ENCODE data around the gene CELSR1. TPM values are rescaled to one million over a fixed set of nuclear protein-coding genes. Genes with fewer than 3 reads are reported as not detected.

The CELSR1 gene
- total RNA-seq, 1 donor from 2014 or later = 0.30 TPM

GRCh38 chr22:46391486-46392136 lies 145.8 kb downstream of the CELSR1 start:
- H3K4me1 Mint-ChIP-seq (ENCODE audit: low read depth) = no peaks in the 10 kb centered on the region
- H3K9me3 Mint-ChIP-seq = no peaks in the 10 kb centered on the region
- DNase-seq (ENCODE audit: low spot score) = no peak
- intact Hi-C loops (cut with micrococcal nuclease) = no loop called here
- no peaks in the 10 kb centered on the region for H3K27me3 Mint-ChIP-seq (ENCODE audit: low read depth)
- H3K36me3 Mint-ChIP-seq (ENCODE audit: low read depth) = no peaks in the 10 kb centered on the region
- H3K27ac Mint-ChIP-seq = no peak overlapping the region
- no peak overlapping the region for H3K4me3 Mint-ChIP-seq (ENCODE audit: low read depth)

DNA sequence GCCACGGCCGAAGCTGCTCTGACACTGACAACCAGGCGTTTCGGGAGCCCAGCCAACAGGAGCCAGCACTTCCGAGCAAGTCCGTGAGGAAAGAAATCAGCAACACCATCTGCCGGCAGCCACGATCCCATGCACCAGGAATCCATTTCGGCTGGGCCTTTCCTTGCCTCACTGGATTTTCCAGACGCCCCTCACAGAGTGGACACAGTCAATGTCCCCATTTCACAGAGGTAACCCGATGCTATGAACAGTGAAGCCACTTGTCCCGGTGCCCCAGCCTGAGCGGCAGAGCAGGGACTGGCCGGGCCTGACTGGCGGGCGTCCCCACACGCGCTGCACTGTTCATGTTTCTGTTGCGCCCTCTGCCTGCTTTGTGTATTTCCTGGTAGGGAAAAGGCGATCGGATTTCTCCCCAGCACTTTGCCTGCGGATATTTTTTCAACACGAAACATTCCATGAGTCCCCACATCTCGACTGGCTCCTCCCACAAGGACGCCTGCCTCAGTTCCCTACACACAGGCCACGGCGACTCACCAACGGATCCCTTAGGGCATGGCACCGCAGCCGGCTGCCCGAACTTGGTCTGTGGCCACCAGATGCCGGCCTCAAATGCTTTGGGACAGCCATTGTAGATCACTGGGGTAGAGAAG lies 146.6 kb downstream of the CELSR1 start:
- intact Hi-C loops (cut with micrococcal nuclease) = no loop called here
- no peaks in the 10 kb centered on the region for H3K9me3 Mint-ChIP-seq
- no peak overlapping the region for H3K27ac Mint-ChIP-seq
- H3K4me1 Mint-ChIP-seq (ENCODE audit: low read depth) = no peaks in the 10 kb centered on the region
- H3K27me3 Mint-ChIP-seq (ENCODE audit: low read depth) = no peaks in the 10 kb centered on the region
- H3K36me3 Mint-ChIP-seq (ENCODE audit: low read depth) = no peaks in the 10 kb centered on the region
- no peak for DNase-seq (ENCODE audit: low spot score)
- H3K4me3 Mint-ChIP-seq (ENCODE audit: low read depth) = no peak overlapping the region

DNA sequence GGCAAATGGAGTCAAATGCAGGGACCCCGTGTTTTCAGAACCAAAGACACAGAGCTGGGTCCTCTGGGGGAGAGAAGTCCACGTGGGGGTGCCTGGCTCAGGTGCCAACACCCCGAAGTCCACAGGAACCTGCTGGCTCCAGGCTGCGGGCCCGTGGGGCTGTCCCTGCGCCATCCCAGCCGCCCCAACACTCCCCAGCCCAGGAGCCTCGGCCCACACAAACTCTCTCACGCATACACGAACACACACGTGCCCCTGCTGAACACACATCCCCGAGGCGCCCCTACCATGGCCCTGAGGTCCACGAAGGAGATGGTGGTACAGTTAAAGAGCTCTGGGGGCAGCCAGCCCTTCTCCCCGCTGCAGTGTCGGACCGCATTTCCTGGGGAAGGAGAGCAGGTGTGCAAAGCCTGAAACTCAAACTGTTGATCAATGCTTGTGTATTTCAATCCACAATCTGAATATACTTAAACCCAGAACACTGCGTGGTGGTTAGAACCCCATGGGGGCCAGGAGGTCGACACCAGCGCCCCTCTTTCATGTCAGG lies 147.2 kb downstream of the CELSR1 start:
- no peaks in the 10 kb centered on the region for H3K4me1 Mint-ChIP-seq (ENCODE audit: low read depth)
- H3K4me3 Mint-ChIP-seq (ENCODE audit: low read depth) = no peak overlapping the region
- H3K27ac Mint-ChIP-seq = no peak overlapping the region
- intact Hi-C loops (cut with micrococcal nuclease) = no loop called here
- no peaks in the 10 kb centered on the region for H3K36me3 Mint-ChIP-seq (ENCODE audit: low read depth)
- no peaks in the 10 kb centered on the region for H3K27me3 Mint-ChIP-seq (ENCODE audit: low read depth)
- no peak for DNase-seq (ENCODE audit: low spot score)
- no peaks in the 10 kb centered on the region for H3K9me3 Mint-ChIP-seq

DNA sequence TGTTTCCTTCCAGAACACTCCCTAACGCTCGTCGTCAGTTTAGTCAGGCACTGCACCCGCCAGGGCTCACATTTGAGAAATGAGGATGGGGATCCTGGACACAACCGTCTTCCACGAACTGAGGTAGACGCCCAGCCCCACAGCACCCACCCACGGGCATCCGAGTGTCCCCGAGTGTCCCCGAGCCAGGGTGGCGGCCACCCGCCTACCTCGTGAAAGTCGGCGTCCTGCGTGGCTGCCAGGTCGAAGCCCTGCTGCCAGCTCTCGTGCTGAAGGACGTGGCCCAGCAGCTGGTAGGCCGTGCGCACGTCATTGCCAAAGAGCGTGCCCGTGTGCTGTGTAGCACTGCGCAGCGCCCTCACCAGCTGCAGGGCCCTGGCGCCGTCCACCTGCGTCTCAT lies 148.3 kb downstream of the CELSR1 start:
- Mint-ChIP-seq H3K4me1 (ENCODE audit: low read depth) (no peaks in the 10 kb centered on the region), H3K27me3 (ENCODE audit: low read depth) (no peaks in the 10 kb centered on the region), H3K27ac (no peak overlapping the region), H3K9me3 (no peaks in the 10 kb centered on the region), H3K36me3 (ENCODE audit: low read depth) (no peaks in the 10 kb centered on the region), H3K4me3 (ENCODE audit: low read depth) (no peak overlapping the region)
- DNase-seq (ENCODE audit: low spot score) = no peak
- intact Hi-C loops (cut with micrococcal nuclease) = no loop called here

DNA sequence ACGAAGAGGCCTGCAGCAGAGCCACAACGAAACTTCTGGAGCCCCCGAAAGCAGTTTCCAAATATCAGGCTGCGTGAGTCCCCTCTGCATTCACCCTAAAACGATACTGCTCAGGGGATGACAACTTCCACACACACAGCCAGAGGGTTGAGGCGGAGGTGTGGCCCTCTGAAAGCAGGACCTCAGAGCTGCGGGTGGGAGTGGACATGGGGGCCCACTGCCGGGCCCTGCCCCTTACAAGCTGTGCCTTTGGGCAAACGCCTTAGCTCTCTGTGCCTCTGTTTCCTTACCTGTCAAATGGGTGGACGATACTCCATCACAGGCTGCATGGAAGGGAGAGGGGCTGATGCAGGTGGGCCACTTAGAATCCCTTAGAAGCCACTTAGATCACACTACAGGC lies 148.8 kb downstream of the CELSR1 start:
- no peaks in the 10 kb centered on the region for H3K27me3 Mint-ChIP-seq (ENCODE audit: low read depth)
- H3K4me1 Mint-ChIP-seq (ENCODE audit: low read depth) = no peaks in the 10 kb centered on the region
- DNase-seq (ENCODE audit: low spot score) = no peak
- no peak overlapping the region for H3K4me3 Mint-ChIP-seq (ENCODE audit: low read depth)
- no peaks in the 10 kb centered on the region for H3K36me3 Mint-ChIP-seq (ENCODE audit: low read depth)
- no peak overlapping the region for H3K27ac Mint-ChIP-seq
- intact Hi-C loops (cut with micrococcal nuclease) = no loop called here
- no peaks in the 10 kb centered on the region for H3K9me3 Mint-ChIP-seq

DNA sequence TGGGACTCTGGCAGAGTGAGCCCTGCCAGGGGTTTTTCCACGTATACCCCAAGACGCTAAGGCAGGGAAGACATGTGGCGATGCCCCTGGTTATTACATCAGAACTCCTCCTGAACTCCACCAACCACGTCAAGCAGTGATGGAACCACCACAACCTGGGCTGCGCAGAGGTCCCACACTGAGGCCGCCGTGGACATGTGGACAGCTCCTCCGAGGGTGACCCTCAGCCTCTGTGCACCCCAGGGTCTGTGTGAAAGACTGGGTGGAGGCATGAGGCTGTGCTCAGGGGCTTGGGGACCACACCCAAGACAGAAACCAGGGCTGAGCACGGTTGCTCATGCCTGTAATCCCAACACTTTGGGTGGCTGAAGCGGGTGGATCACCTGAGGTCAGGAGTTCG lies 149.7 kb downstream of the CELSR1 start:
- no peaks in the 10 kb centered on the region for H3K9me3 Mint-ChIP-seq
- no peaks in the 10 kb centered on the region for H3K4me1 Mint-ChIP-seq (ENCODE audit: low read depth)
- no peak overlapping the region for H3K27ac Mint-ChIP-seq
- no peak for DNase-seq (ENCODE audit: low spot score)
- intact Hi-C loops (cut with micrococcal nuclease) = no loop called here
- no peaks in the 10 kb centered on the region for H3K36me3 Mint-ChIP-seq (ENCODE audit: low read depth)
- H3K4me3 Mint-ChIP-seq (ENCODE audit: low read depth) = no peak overlapping the region
- no peaks in the 10 kb centered on the region for H3K27me3 Mint-ChIP-seq (ENCODE audit: low read depth)

DNA sequence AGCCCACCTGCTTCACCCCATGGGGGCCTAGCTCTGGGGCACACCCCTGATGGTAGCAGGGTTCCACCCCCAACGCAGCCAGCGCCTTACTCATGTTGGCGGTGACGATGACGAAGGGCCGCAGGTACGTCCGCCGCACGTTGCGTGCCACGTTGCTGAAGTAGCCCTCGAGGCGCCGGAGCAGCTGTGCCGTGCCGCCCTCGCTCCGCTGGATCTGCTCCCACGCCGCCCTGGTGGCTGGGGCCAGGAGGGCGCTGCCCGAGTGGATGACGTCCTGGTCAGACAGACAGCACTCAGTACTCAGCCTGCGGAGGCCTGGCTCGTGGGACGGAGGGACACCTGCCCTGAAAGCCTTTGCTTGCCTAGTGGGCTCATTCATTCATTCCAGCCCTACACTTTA lies 151.1 kb downstream of the CELSR1 start:
- Mint-ChIP-seq H3K27ac (no peak overlapping the region), H3K9me3 (no peaks in the 10 kb centered on the region), H3K27me3 (ENCODE audit: low read depth) (no peaks in the 10 kb centered on the region), H3K4me3 (ENCODE audit: low read depth) (no peak overlapping the region), H3K36me3 (ENCODE audit: low read depth) (no peaks in the 10 kb centered on the region), H3K4me1 (ENCODE audit: low read depth) (no peaks in the 10 kb centered on the region)
- intact Hi-C loops (cut with micrococcal nuclease) = no loop called here
- no peak for DNase-seq (ENCODE audit: low spot score)

DNA sequence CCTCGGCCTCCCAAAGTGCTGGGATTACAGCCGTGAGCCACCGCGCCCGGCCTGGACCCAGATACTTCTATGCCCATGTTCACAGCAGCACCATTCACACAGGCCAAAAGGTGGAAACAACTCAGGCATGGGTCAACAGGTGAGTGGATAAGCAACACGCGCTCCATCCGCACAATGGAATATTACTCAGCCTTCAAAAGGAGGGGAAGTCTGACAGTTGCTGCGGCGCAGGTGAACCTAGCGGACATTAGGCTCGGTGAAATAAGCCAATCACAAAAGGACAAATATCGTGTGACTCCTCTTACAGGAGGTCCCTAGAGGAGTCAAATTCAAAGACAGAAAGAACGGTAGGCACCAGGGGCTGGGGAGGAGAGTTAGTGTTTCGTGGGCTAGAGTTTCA lies 154.9 kb downstream of the CELSR1 start:
- no peaks in the 10 kb centered on the region for H3K27me3 Mint-ChIP-seq (ENCODE audit: low read depth)
- intact Hi-C loops (cut with micrococcal nuclease) = no loop called here

DNA sequence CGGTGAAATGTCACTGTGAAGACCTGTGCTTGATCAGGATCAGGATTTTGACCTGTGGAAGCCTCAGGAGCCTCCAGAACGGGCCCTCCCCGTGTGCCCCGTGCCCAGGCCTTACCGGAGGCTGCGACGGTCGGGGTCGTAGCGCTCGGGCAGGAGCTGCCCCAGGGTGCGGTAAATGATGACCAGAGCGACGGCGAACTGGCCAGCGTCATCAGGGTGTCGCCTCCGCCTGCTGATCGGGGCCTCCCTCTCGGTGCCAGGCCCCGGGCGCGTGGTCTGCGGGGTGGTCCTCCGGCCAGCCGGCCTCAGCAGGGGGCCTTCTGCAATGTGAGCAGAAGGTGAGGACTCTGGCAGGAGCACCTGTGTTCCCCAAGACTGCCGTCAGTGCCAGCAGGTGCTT lies 155.7 kb downstream of the CELSR1 start:
- Mint-ChIP-seq H3K27me3 (ENCODE audit: low read depth) (no peaks in the 10 kb centered on the region), H3K27ac (no peak overlapping the region), H3K36me3 (ENCODE audit: low read depth) (no peaks in the 10 kb centered on the region), H3K4me3 (ENCODE audit: low read depth) (no peak overlapping the region), H3K4me1 (ENCODE audit: low read depth) (no peaks in the 10 kb centered on the region), H3K9me3 (no peaks in the 10 kb centered on the region)
- intact Hi-C loops (cut with micrococcal nuclease) = no loop called here
- DNase-seq (ENCODE audit: low spot score) = no peak

More for the DNA sequence above, 154.9 kb downstream of the CELSR1 start:
- no peaks in the 10 kb centered on the region for H3K9me3 Mint-ChIP-seq
- no peak overlapping the region for H3K27ac Mint-ChIP-seq
- no peak overlapping the region for H3K4me3 Mint-ChIP-seq (ENCODE audit: low read depth)
- no peaks in the 10 kb centered on the region for H3K36me3 Mint-ChIP-seq (ENCODE audit: low read depth)
- H3K4me1 Mint-ChIP-seq (ENCODE audit: low read depth) = no peaks in the 10 kb centered on the region
- DNase-seq (ENCODE audit: low spot score) = no peak

- intact Hi-C loops (cut with micrococcal nuclease) = no loop called here
- no peaks in the 10 kb centered on the region for H3K4me1 Mint-ChIP-seq (ENCODE audit: low read depth)
- no peak overlapping the region for H3K4me3 Mint-ChIP-seq (ENCODE audit: low read depth)
- H3K36me3 Mint-ChIP-seq (ENCODE audit: low read depth) = no peaks in the 10 kb centered on the region
- no peak for DNase-seq (ENCODE audit: low spot score)
- H3K27ac Mint-ChIP-seq = no peak overlapping the region
- no peaks in the 10 kb centered on the region for H3K27me3 Mint-ChIP-seq (ENCODE audit: low read depth)
- H3K9me3 Mint-ChIP-seq = no peaks in the 10 kb centered on the region
These were observed 156.3 kb downstream of the CELSR1 start for GRCh38 chr22:46381142-46381541.

DNA sequence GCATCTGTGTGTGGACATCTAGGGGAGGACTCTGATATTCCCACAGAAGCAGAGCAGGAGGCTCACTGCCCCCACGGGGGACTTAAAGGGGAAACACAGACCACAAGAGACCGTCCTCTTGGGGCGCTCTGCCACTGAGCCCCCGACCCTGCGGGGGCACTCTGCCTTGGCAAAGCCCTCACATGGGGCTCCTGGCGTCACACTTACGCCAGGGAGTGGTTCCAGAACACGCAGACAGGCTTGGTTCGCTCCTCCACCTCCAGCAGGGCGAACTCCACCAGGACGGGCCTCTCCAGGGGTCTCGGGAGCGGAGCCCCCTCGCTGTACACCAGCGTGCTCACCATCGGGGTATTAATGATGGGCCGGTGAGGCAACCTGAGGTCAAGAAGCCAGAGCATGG lies 156.8 kb downstream of the CELSR1 start:
- H3K27me3 Mint-ChIP-seq (ENCODE audit: low read depth) = peaks cover 1% of the 10 kb centered on the region
- intact Hi-C loops (cut with micrococcal nuclease) = no loop called here
- no peaks in the 10 kb centered on the region for H3K9me3 Mint-ChIP-seq
- no peak overlapping the region for H3K27ac Mint-ChIP-seq
- no peaks in the 10 kb centered on the region for H3K4me1 Mint-ChIP-seq (ENCODE audit: low read depth)
- no peak overlapping the region for H3K4me3 Mint-ChIP-seq (ENCODE audit: low read depth)
- H3K36me3 Mint-ChIP-seq (ENCODE audit: low read depth) = no peaks in the 10 kb centered on the region
- no peak for DNase-seq (ENCODE audit: low spot score)

DNA sequence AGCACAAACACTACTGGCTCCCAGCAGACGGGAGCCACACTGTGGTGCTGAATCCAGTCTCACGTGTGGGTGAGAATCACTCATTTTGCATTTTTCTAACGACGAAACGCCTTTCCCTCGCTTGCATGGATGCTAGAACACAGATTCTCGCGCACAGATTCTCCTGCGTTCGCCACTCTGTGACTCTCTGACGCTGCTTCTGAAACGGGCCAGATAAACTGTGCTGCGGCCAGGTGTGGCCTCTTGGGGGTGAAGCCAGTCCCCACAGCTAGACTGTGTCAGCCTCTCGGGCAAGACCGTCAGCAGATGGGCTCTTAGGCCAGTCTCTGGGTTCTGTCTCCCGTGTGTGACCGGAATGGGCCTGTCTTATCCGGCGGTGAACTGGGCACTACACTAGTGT lies 157.4 kb downstream of the CELSR1 start:
- Mint-ChIP-seq H3K27me3 (ENCODE audit: low read depth) (peaks cover 1% of the 10 kb centered on the region), H3K9me3 (no peaks in the 10 kb centered on the region), H3K27ac (no peak overlapping the region), H3K4me3 (ENCODE audit: low read depth) (no peak overlapping the region), H3K36me3 (ENCODE audit: low read depth) (no peaks in the 10 kb centered on the region), H3K4me1 (ENCODE audit: low read depth) (no peaks in the 10 kb centered on the region)
- intact Hi-C loops (cut with micrococcal nuclease) = no loop called here
- DNase-seq (ENCODE audit: low spot score) = no peak

DNA sequence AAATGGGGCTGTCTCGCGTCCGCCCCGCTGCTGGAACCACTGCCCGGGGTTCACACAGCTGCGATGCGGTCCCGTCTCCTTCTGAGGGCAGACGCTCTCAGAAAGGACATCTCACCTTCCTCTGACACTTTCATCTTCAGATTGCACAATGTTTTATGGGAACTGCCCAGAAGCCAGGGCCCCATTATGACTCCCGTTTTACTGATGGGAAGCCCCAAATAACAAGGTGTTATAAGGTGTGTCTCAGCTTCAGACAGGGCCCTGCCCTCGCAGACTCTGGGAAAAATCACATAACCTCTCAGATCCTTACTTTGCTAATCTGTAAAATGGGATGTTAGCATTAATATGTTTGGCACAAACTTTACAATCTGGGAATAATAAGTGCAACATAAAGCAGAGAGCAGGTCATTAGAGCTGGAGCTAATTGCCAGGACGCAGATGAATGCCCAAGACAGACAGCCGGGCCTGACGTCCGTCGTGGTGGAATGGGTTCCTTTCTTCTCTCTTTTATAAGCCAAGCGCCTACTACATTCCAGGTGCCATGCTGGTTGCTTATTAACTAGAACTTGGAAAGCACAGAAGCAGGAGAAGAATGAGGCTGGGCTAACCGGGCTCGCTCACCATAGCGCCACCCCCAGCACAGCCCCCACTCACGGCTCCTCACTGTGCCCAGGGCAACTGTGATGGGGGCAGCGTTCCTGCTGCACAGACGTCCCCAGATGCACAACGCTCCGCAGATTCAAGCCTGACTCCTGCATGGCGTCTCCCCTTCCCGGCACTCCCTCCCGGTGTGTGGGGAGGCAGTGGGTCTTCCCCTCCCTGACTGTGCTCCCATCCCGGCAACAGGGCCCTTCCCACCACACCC lies 158.1 kb downstream of the CELSR1 start:
- Mint-ChIP-seq H3K4me3 (ENCODE audit: low read depth) (no peak overlapping the region), H3K36me3 (ENCODE audit: low read depth) (no peaks in the 10 kb centered on the region), H3K4me1 (ENCODE audit: low read depth) (no peaks in the 10 kb centered on the region), H3K27me3 (ENCODE audit: low read depth) (peaks cover 4% of the 10 kb centered on the region), H3K9me3 (no peaks in the 10 kb centered on the region), H3K27ac (no peak overlapping the region)
- intact Hi-C loops (cut with micrococcal nuclease) = no loop called here
- DNase-seq (ENCODE audit: low spot score) = no peak

All from activated T-helper 2 cell treated with anti-CD3 and anti-CD28 coated beads, Interferon-gamma antibody, Interleukin-2, Interleukin-4, amounts not matched to agents 10 μg/mL and 5 μg/mL and 100 μg/mL, durations not matched to agents 14 hours and 24 hours and 36 hours (primary cell).